GM18951 (cell line): ENCODE measurements around the gene TERF2IP.

Experiments used
- POLR2A ChIP-seq: IDR thresholded peaks from 4 replicates; pipeline ENCODE4 v1.6.1; 2011; ENCODE audit warnings: mild to moderate bottlenecking; ENCODE audit not compliant: insufficient read length, insufficient read depth; ENCODE audit errors: extremely low read depth
- in situ Hi-C: fragments of 300-500 bp; cut with MboI; formaldehyde crosslinking; loops from one replicate; pipeline ENCODE4 v1.12.0; 2022; ENCODE audit warnings: low sequenced_read_pairs, mixed read lengths, inconsistent platforms; ENCODE audit not compliant: unreplicated experiment

TERF2IP gene

GRCh38 chr16:75660321-75660720, 12.7 kb downstream of the TERF2IP start:
- in situ Hi-C loops = no loop called here
- no peak for TF ChIP-seq POLR2A

GRCh38 chr16:75660726-75661302, 13.2 kb downstream of the TERF2IP start:
- in situ Hi-C loops = no loop called here
- TF ChIP-seq POLR2A = no peak

GRCh38 chr16:75667503-75667902, 19.9 kb downstream of the TERF2IP start:
- in situ Hi-C loops = no loop called here
- no peak for TF ChIP-seq POLR2A

- no peak for TF ChIP-seq POLR2A
- in situ Hi-C loops = no loop called here
Observed at GRCh38 chr16:75676909-75677308, 29.3 kb downstream of the TERF2IP start, which contains the start of gene CPHXL2. Gene CPHXL2, minus strand, starts transcription at chr16:75677009. Its CDS starts 10 bp downstream, at chr16:75676999.

- in situ Hi-C loops = no loop called here
- TF ChIP-seq POLR2A = no peak
Observed at GRCh38 chr16:75679366-75679765, 31.8 kb downstream of the TERF2IP start.

- TF ChIP-seq POLR2A = no peak
- in situ Hi-C loops = no loop called here
Observed at GRCh38 chr16:75682308-75682707, 34.7 kb downstream of the TERF2IP start.

GRCh38 chr16:75687361-75687760, 39.8 kb downstream of the TERF2IP start:
- TF ChIP-seq POLR2A = no peak
- in situ Hi-C loops = no loop called here

- in situ Hi-C loops = no loop called here
- no peak for TF ChIP-seq POLR2A
Observed at GRCh38 chr16:75695708-75696107, 48.1 kb downstream of the TERF2IP start.

GRCh38 chr16:75697571-75697970, 50.0 kb downstream of the TERF2IP start:
- in situ Hi-C loops = no loop called here

GRCh38 chr16:75701361-75701760, 53.8 kb downstream of the TERF2IP start, which contains the start of gene DUXB:
Gene DUXB, minus strand, starts transcription at chr16:75701461. Its CDS starts 43 bp downstream, at chr16:75701418.
- in situ Hi-C loops = no loop called here

More at GRCh38 chr16:75697571-75697970, 50.0 kb downstream of the TERF2IP start:
- TF ChIP-seq POLR2A = no peak

GRCh38 chr16:75702242-75702641, 54.7 kb downstream of the TERF2IP start:
- in situ Hi-C loops = no loop called here
- TF ChIP-seq POLR2A = no peak

More at GRCh38 chr16:75701361-75701760, 53.8 kb downstream of the TERF2IP start, which contains the start of gene DUXB:
- no peak for TF ChIP-seq POLR2A

GRCh38 chr16:75703306-75703705, 55.7 kb downstream of the TERF2IP start:
- in situ Hi-C loops = no loop called here

More at GRCh38 chr16:75703306-75703705, 55.7 kb downstream of the TERF2IP start:
- TF ChIP-seq POLR2A = no peak
